Activated naive CD4-positive, alpha-beta T cell treated with anti-CD3 and anti-CD28 coated beads, Interleukin-2, amount 50 U/mL, for 72 hours (primary cell): ENCODE measurements around the gene IGF2. TPM values are rescaled to one million over a fixed set of nuclear protein-coding genes. Genes with fewer than 3 reads are reported as not detected.

Source experiments
- ATAC-seq, 2 donors: fragments of 150-1000 bp; cut with Tn5 transposase; 2 replicates each; pipeline ENCODE4 v1.10.0; 2021; ENCODE audit warnings: mild to moderate bottlenecking in 2 of 2, moderate library complexity in 2 of 2
- DNase-seq, 2 donors: peaks; one replicate each; pipeline ENCODE4 v3.0.0; 2021 to 2022; ENCODE audit warnings: low spot score in 2 of 2
- H3K27ac Mint-ChIP-seq, 2 donors: one replicate each; pipeline ENCODE4 v1.8.0; 2022; ENCODE audit warnings: mild to moderate bottlenecking in 2 of 2, mixed read lengths in 2 of 2
- H3K36me3 Mint-ChIP-seq, 2 donors: one replicate each; pipeline ENCODE4 v1.8.0; 2022; ENCODE audit warnings: mixed read lengths in 2 of 2
- H3K9me3 Mint-ChIP-seq, 2 donors: one replicate each; pipeline ENCODE4 v1.8.0; 2022; ENCODE audit warnings: mixed read lengths in 2 of 2
- total RNA-seq, 2 donors: library from RNA; stranded (reverse); gene quantifications; one replicate each; pipeline ENCODE4 v1.2.3, GENCODE V29; 2022

The IGF2 gene
- total RNA-seq, 2 donors from 2014 or later: 0.31 to 2.0 TPM

GRCh38 chr11:2122907-2123627 is 16.1 kb downstream of the IGF2 start:
- Mint-ChIP-seq H3K27ac (peak overlapping the region in 1 of 2 donors; percentile 33), H3K36me3 (no peaks in the 10 kb centered on the region), H3K9me3 (no peaks in the 10 kb centered on the region)
- ATAC-seq: no peak
- DNase-seq: no peak

GRCh38 chr11:2122222-2122906 is 16.8 kb downstream of the IGF2 start:
- peaks cover 0 to 3% of the 10 kb centered on the region in 2 donors for H3K9me3 Mint-ChIP-seq
- ATAC-seq: peak in 1 of 2 donors; percentile 26
- H3K36me3 Mint-ChIP-seq: no peaks in the 10 kb centered on the region
- no peak for DNase-seq
- H3K27ac Mint-ChIP-seq: no peak overlapping the region

GRCh38 chr11:2121227-2122130 is 17.7 kb downstream of the IGF2 start:
- ATAC-seq (no peak), DNase-seq (no peak)
- Mint-ChIP-seq H3K27ac (no peak overlapping the region), H3K9me3 (peaks cover 0 to 7% of the 10 kb centered on the region in 2 donors), H3K36me3 (peaks cover 0 to 1% of the 10 kb centered on the region in 2 donors)

DNA sequence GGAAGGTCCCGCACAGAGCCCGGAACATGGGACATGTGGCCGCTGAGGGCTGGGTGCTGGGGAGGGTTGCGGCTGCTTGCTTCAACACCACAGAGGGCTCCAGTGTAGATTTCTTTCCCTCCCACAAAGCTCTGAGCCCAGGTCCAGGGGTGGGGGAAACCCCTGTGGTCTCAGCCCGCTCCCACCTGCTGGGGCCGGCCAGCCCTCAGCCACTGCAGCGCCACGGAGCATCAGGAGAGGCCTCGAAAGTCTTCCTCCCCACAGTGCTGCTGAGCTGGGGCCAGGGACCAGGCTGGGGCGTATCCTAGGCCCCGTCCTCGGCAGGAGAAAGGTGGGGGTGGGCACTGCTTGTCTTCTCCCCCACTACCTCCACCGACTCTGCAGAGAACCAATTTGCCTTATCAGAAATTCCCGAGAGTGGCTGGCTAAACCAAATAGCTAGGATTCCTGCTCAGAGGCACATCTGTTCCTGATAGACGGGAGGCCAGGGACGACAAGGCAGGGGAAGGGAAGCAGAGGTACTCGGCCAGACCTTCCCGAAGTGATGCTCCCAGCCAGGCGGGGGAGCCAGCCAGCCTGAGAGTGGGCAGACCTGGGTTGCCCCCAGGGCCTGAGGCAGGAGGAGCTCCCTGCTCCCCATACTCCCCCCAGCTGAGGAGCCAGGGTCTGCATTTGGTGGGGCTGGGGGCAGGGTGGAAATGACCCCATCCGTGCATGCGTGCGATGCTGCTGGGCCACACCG is 18.7 kb downstream of the IGF2 start:
- Mint-ChIP-seq H3K27ac (no peak overlapping the region), H3K36me3 (peaks cover 0 to 6% of the 10 kb centered on the region in 2 donors), H3K9me3 (peaks cover 0 to 11% of the 10 kb centered on the region in 2 donors)
- DNase-seq: no peak
- ATAC-seq: no peak

GRCh38 chr11:2118677-2119076 is 20.5 kb downstream of the IGF2 start:
- H3K27ac Mint-ChIP-seq: no peak overlapping the region
- ATAC-seq (no peak), DNase-seq (no peak)
- H3K36me3 Mint-ChIP-seq: peaks cover 0 to 6% of the 10 kb centered on the region in 2 donors
- peaks cover 0 to 11% of the 10 kb centered on the region in 2 donors for H3K9me3 Mint-ChIP-seq

- no peak overlapping the region for H3K27ac Mint-ChIP-seq
- no peak for DNase-seq
- peaks cover 0 to 6% of the 10 kb centered on the region in 2 donors for H3K36me3 Mint-ChIP-seq
- H3K9me3 Mint-ChIP-seq: peaks cover 0 to 11% of the 10 kb centered on the region in 2 donors
- ATAC-seq: no peak
Measured at GRCh38 chr11:2116680-2117079, 22.5 kb downstream of the IGF2 start.

- H3K36me3 Mint-ChIP-seq: peaks cover 0 to 6% of the 10 kb centered on the region in 2 donors
- ATAC-seq: no peak
- peaks cover 0 to 11% of the 10 kb centered on the region in 2 donors for H3K9me3 Mint-ChIP-seq
- H3K27ac Mint-ChIP-seq: no peak overlapping the region
- DNase-seq: no peak
Measured at GRCh38 chr11:2115308-2115707, 23.9 kb downstream of the IGF2 start.

GRCh38 chr11:2114430-2115241 is 24.6 kb downstream of the IGF2 start:
- ATAC-seq (no peak), DNase-seq (no peak)
- Mint-ChIP-seq H3K36me3 (peaks cover 0 to 6% of the 10 kb centered on the region in 2 donors), H3K27ac (no peak overlapping the region), H3K9me3 (peaks cover 0 to 11% of the 10 kb centered on the region in 2 donors)

GRCh38 chr11:2113776-2114175 is 25.4 kb downstream of the IGF2 start:
- ATAC-seq: no peak

DNA sequence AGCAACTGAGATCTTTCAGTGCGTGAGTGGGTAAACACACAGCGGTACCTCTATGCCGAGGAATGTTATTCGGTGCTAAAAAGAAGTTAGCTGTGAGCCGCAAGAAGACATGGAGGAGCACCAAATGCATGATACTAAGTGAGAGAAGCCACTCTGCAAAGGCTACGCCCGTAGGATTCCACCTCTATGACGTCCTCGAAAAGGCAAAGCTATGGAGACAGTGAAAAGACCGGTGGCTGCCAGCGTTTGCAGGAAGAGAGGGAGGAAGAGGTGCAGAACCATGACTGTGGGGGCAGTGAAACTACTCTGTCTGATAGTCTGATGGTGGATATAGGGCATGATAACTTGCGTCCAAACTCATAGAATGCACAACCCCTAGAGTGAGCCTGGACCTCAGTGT is 28.7 kb downstream of the IGF2 start:
- Mint-ChIP-seq H3K27ac (no peak overlapping the region), H3K36me3 (no peaks in the 10 kb centered on the region)
- ATAC-seq: no peak

More at GRCh38 chr11:2113776-2114175, 25.4 kb downstream of the IGF2 start:
- Mint-ChIP-seq H3K27ac (no peak overlapping the region), H3K9me3 (peaks cover 0 to 11% of the 10 kb centered on the region in 2 donors), H3K36me3 (peaks cover 0 to 6% of the 10 kb centered on the region in 2 donors)
- no peak for DNase-seq

GRCh38 chr11:2109541-2110019 is 29.6 kb downstream of the IGF2 start:
- DNase-seq: no peak
- no peak overlapping the region for H3K27ac Mint-ChIP-seq
- no peaks in the 10 kb centered on the region for H3K36me3 Mint-ChIP-seq
- no peaks in the 10 kb centered on the region for H3K9me3 Mint-ChIP-seq
- ATAC-seq: no peak

More for the DNA sequence above, 28.7 kb downstream of the IGF2 start:
- no peaks in the 10 kb centered on the region for H3K9me3 Mint-ChIP-seq
- DNase-seq: no peak

DNA sequence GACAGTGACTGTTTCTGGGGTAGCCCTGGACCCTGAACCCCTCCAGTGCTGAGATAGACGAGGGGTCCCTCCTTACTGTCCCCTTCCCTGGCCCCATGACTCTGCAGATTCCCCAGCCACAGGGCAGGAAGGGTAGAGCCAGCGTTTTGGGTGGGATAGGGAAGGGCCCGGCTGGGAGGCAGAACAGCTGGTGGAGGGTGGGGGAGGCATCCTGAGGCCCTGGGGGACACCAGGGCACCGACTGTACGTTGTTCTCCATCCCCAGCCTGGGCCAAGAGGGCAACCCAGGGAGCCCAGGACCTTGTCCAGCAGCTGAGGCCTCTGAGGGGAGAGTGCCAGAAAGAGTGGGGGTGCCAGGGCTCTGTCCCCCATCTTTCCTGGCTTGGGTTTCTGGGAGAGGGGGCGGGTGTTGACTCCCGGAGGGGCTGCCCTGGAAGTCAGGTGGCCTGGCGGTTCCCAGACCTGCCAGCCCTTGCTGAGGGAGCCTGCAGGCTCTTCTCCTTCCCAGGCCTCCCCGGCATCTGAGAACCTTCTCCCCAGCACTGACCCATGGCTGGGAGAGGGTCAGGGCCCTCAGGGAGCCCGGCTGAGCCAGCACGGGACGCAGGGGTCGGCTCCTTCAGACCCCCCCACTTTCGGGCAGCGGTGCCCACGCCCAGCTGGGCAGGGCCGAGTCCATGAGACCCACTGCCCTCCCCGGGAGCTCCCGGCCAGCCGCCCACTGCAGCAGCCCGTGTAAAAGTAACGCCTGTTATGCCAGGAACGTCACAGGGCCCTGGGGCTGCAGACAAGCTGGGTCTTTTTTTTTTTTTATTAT is 30.3 kb downstream of the IGF2 start:
- H3K9me3 Mint-ChIP-seq: no peaks in the 10 kb centered on the region
- no peak for ATAC-seq
- H3K36me3 Mint-ChIP-seq: no peaks in the 10 kb centered on the region
- H3K27ac Mint-ChIP-seq: no peak overlapping the region
- no peak for DNase-seq

- no peak for DNase-seq
- no peak for ATAC-seq
- Mint-ChIP-seq H3K9me3 (no peaks in the 10 kb centered on the region), H3K27ac (no peak overlapping the region), H3K36me3 (no peaks in the 10 kb centered on the region)
Measured at GRCh38 chr11:2107941-2108630, 31.1 kb downstream of the IGF2 start.

DNA sequence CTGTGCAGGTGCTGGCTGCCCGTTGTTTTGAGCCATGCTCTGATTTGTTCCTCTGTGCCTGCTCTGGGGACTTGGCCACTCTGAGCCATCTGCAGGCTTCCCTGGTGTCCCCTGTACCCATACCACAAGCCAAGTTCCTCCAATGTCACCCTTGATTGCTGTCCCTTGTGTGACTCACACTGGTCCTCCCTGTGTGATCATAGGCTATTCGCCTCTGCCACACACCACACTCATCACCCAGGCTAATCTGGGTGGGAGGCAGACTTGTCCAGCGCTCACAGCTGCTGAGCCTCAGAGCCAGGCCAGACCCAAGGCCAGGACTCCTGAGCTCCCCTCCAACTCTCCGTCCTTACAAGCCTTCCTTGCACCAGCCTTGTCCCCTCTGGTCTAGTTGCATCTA is 31.7 kb downstream of the IGF2 start:
- ATAC-seq (no peak), DNase-seq (no peak)
- Mint-ChIP-seq H3K27ac (no peak overlapping the region), H3K36me3 (no peaks in the 10 kb centered on the region), H3K9me3 (no peaks in the 10 kb centered on the region)
